HepG2 (cell line): ENCODE measurements around the gene LIPC. TPM values are rescaled to one million over a fixed set of nuclear protein-coding genes. Genes with fewer than 3 reads are reported as not detected.

ENCODE experiments used
- CERS6 ChIP-seq: sonication (generic); formaldehyde crosslinking; IDR thresholded peaks from 2 replicates; pipeline ENCODE4 v1.5.0; 2020; ENCODE audit warnings: missing genetic modification reagents
- CREB1 ChIP-seq, 2 experiments: fragments of 450-650 bp in 1 of 2; IDR thresholded peaks; 2 replicates each; pipeline ENCODE4 v1.6.1; 2016 to 2017; ENCODE audit warnings: control low read depth in 1 of 2, mild to moderate bottlenecking in 1 of 2, missing compliant biosample characterization in 1 of 2, missing genetic modification characterization in 1 of 2
- FOXJ3 ChIP-seq: sonication (generic); formaldehyde crosslinking; IDR thresholded peaks from 2 replicates; pipeline ENCODE4 v1.4.0; 2020; ENCODE audit warnings: missing genetic modification reagents, mild to moderate bottlenecking, borderline replicate concordance
- JUNB ChIP-seq: sonication (generic); formaldehyde crosslinking; IDR thresholded peaks from 2 replicates; pipeline ENCODE4 v1.8.0; 2022; ENCODE audit warnings: missing genetic modification reagents, mild to moderate bottlenecking, borderline replicate concordance
- MXD3 ChIP-seq: IDR thresholded peaks from 2 replicates; pipeline ENCODE4 v1.6.1; 2016; ENCODE audit warnings: mild to moderate bottlenecking, missing biosample characterization, missing genetic modification reagents
- PHB2 ChIP-seq: fragments of 450-650 bp; IDR thresholded peaks from 2 replicates; pipeline ENCODE4 v1.6.1; 2018; ENCODE audit not compliant: partially characterized antibody
- POGZ ChIP-seq: sonication (generic); formaldehyde crosslinking; IDR thresholded peaks from 2 replicates; pipeline ENCODE4 v1.4.0; 2020; ENCODE audit warnings: mild to moderate bottlenecking, missing genetic modification reagents
- PRPF4 ChIP-seq: fragments of 200-400 bp; formaldehyde crosslinking; IDR thresholded peaks from 2 replicates; pipeline ENCODE4 v1.6.1; 2016; ENCODE audit warnings: low read length, low read depth; ENCODE audit not compliant: poor library complexity, severe bottlenecking
- SETDB1 ChIP-seq: sonication (generic); formaldehyde crosslinking; IDR thresholded peaks from 2 replicates; pipeline ENCODE4 v1.5.1; 2020; ENCODE audit warnings: missing genetic modification reagents, mild to moderate bottlenecking, borderline replicate concordance
- SIX1 ChIP-seq: sonication (generic); formaldehyde crosslinking; IDR thresholded peaks from 2 replicates; pipeline ENCODE4 v1.4.0; 2020; ENCODE audit warnings: missing genetic modification reagents, borderline replicate concordance
- SRY ChIP-seq: sonication (generic); formaldehyde crosslinking; IDR thresholded peaks from 2 replicates; pipeline ENCODE4 v1.8.0; 2022; ENCODE audit warnings: mild to moderate bottlenecking, missing genetic modification reagents
- TARDBP ChIP-seq: sonication (generic); formaldehyde crosslinking; IDR thresholded peaks from 2 replicates; pipeline ENCODE4 v1.8.0; 2022; ENCODE audit warnings: mild to moderate bottlenecking, missing genetic modification reagents
- ZBTB20 ChIP-seq: sonication (generic); formaldehyde crosslinking; IDR thresholded peaks from 2 replicates; pipeline ENCODE4 v1.8.1; 2023; ENCODE audit warnings: missing genetic modification reagents, low read depth, mild to moderate bottlenecking, borderline replicate concordance
- ZNF235 ChIP-seq: sonication (generic); formaldehyde crosslinking; IDR thresholded peaks from 2 replicates; pipeline ENCODE4 v1.8.1; 2023; ENCODE audit warnings: mild to moderate bottlenecking, missing genetic modification reagents, borderline replicate concordance
- ZNF296 ChIP-seq: sonication (generic); formaldehyde crosslinking; conservative IDR thresholded peaks from 2 replicates; pipeline ENCODE4 v1.5.0; 2020; ENCODE audit warnings: mild to moderate bottlenecking, missing genetic modification reagents
- ZNF644 ChIP-seq: IDR thresholded peaks from 2 replicates; pipeline ENCODE4 v1.6.1; 2016; ENCODE audit warnings: low read depth
- ZSCAN31 ChIP-seq: sonication (generic); formaldehyde crosslinking; IDR thresholded peaks from 2 replicates; pipeline ENCODE4 v1.5.0; 2020; ENCODE audit warnings: low read depth, mild to moderate bottlenecking, missing genetic modification reagents
- polyA plus RNA-seq, 8 experiments: library from polyadenylated mRNA; depleted of rRNA in 3 of 8; stranded (reverse) in 7 of 8; unstranded in 1 of 8; fragments of >200 nt; fragmentation: Illumina TruSeq in 4 of 8; extraction: Trizol in 4 of 8; gene quantifications; 2 replicates each; pipeline versions ENCODE4 v1.2.1 to v1.2.3, GENCODE V29; 2011 to 2016; ENCODE audit warnings: low read depth in 4 of 8, missing spikeins in 1 of 8, mixed read lengths in 1 of 8; ENCODE audit not compliant: insufficient read depth in 1 of 8
- total RNA-seq, 5 experiments: library from RNA; depleted of rRNA; stranded (reverse); fragments of >200 nt; fragmentation: Illumina TruSeq; extraction: Trizol; gene quantifications; 2 replicates each; pipeline ENCODE4 v1.2.3, GENCODE V29; 2016; ENCODE audit warnings: low read depth in 1 of 5
- TF ChIP-seq, protein P1 (sequence below): sonication (generic); formaldehyde crosslinking; IDR thresholded peaks from 2 replicates; pipeline ENCODE4 v1.4.0; 2020; ENCODE audit warnings: missing genetic modification reagents, low read depth, mild to moderate bottlenecking, borderline replicate concordance
- TF ChIP-seq, protein P2 (sequence below): sonication (generic); formaldehyde crosslinking; IDR thresholded peaks from 2 replicates; pipeline ENCODE4 v1.8.1; 2023; ENCODE audit warnings: mild to moderate bottlenecking, missing genetic modification reagents
- TF ChIP-seq, protein P3 (sequence below): sonication (generic); formaldehyde crosslinking; IDR thresholded peaks from 2 replicates; pipeline ENCODE4 v1.8.0; 2022; ENCODE audit warnings: missing genetic modification reagents, mild to moderate bottlenecking, borderline replicate concordance
- TF ChIP-seq, protein P4 (sequence below): sonication (generic); formaldehyde crosslinking; IDR thresholded peaks from 2 replicates; pipeline ENCODE4 v1.5.1; 2020; ENCODE audit warnings: mild to moderate bottlenecking, moderate library complexity, missing genetic modification reagents

The LIPC gene
- total and polyA plus RNA-seq, 2 of the 13 experiments (the other 11 are each of a cell fraction or from before 2014, with no cell fraction given) = 26.0 to 38.0 TPM

- TF ChIP-seq CERS6 (CRISPR knock-in tag) (no peak), ZNF296 (CRISPR knock-in tag) (no peak), ZSCAN31 (no peak; the same call in 1 of the 2 replicates), SIX1 (no peak), PHB2 (no peak), ZBTB20 (no peak), SETDB1 (CRISPR knock-in tag) (no peak), ZNF235 (CRISPR knock-in tag) (no peak), PRPF4 (no peak), SRY (CRISPR knock-in tag) (no peak), ZNF644 (CRISPR knock-in tag) (no peak), POGZ (CRISPR knock-in tag) (no peak), CREB1 (IDR thresholded peaks at IDR 0.05) (no peak), CREB1 (CRISPR knock-in tag; IDR thresholded peaks at IDR 0.05) (no peak), TARDBP (0 out of 2 replicates have a peak, but pooled peaks have one; percentile 38), MXD3 (no peak), FOXJ3 (CRISPR knock-in tag) (no peak), JUNB (no peak)
- TF ChIP-seq, protein P1, sequence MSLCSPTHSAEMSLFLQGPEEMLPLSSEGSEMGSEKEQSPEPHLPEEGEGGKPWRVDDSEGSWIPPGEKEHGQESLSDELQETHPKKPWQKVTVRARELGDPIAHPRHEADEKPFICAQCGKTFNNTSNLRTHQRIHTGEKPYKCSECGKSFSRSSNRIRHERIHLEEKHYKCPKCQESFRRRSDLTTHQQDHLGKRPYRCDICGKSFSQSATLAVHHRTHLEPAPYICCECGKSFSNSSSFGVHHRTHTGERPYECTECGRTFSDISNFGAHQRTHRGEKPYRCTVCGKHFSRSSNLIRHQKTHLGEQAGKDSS (CRISPR knock-in tag) = no peak
- TF ChIP-seq, protein P2, sequence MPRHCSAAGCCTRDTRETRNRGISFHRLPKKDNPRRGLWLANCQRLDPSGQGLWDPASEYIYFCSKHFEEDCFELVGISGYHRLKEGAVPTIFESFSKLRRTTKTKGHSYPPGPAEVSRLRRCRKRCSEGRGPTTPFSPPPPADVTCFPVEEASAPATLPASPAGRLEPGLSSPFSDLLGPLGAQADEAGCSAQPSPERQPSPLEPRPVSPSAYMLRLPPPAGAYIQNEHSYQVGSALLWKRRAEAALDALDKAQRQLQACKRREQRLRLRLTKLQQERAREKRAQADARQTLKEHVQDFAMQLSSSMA (CRISPR knock-in tag) = no peak
- TF ChIP-seq, protein P3, sequence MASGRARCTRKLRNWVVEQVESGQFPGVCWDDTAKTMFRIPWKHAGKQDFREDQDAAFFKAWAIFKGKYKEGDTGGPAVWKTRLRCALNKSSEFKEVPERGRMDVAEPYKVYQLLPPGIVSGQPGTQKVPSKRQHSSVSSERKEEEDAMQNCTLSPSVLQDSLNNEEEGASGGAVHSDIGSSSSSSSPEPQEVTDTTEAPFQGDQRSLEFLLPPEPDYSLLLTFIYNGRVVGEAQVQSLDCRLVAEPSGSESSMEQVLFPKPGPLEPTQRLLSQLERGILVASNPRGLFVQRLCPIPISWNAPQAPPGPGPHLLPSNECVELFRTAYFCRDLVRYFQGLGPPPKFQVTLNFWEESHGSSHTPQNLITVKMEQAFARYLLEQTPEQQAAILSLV (CRISPR knock-in tag) = no peak
- TF ChIP-seq, protein P4, sequence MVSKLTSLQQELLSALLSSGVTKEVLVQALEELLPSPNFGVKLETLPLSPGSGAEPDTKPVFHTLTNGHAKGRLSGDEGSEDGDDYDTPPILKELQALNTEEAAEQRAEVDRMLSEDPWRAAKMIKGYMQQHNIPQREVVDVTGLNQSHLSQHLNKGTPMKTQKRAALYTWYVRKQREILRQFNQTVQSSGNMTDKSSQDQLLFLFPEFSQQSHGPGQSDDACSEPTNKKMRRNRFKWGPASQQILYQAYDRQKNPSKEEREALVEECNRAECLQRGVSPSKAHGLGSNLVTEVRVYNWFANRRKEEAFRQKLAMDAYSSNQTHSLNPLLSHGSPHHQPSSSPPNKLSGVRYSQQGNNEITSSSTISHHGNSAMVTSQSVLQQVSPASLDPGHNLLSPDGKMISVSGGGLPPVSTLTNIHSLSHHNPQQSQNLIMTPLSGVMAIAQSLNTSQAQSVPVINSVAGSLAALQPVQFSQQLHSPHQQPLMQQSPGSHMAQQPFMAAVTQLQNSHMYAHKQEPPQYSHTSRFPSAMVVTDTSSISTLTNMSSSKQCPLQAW (CRISPR knock-in tag) = peak; percentile 58; the same call in 1 of the 2 replicates
These were observed 120.1 kb downstream of the LIPC start (continued) for GRCh38 chr15:58551764-58552504.
